AG08396 (cell line): ENCODE results near the gene C4BPA.

Experiments
- DNase-seq: peaks from one replicate; pipeline ENCODE4 v3.0.0; 2012; ENCODE audit warnings: low spot score, mixed read lengths

The C4BPA gene

GRCh38 chr1:207077470-207078377 is 26.3 kb upstream of the C4BPA start:
- peak; percentile 69 for DNase-seq

- DNase-seq, result no peak
Measured at GRCh38 chr1:207078578-207079132, 25.4 kb upstream of the C4BPA start.

GRCh38 chr1:207079706-207080241 is 24.3 kb upstream of the C4BPA start:
- no peak for DNase-seq

- DNase-seq, result no peak
Measured at GRCh38 chr1:207081088-207081487, 22.9 kb upstream of the C4BPA start.

GRCh38 chr1:207081806-207082205 is 22.2 kb upstream of the C4BPA start:
- no peak for DNase-seq

GRCh38 chr1:207084232-207084631 is 19.8 kb upstream of the C4BPA start:
- no peak for DNase-seq

GRCh38 chr1:207084701-207085180 is 19.3 kb upstream of the C4BPA start:
- peak; percentile 45 for DNase-seq

GRCh38 chr1:207085887-207086286 is 18.1 kb upstream of the C4BPA start:
- no peak for DNase-seq

- DNase-seq, result no peak
Measured at GRCh38 chr1:207088161-207088560, 15.9 kb upstream of the C4BPA start.

- DNase-seq, result no peak
Measured at GRCh38 chr1:207088701-207089626, 15.1 kb upstream of the C4BPA start, which contains the start of gene C4BPB. C4BPB (plus strand) TSS chr1:207088860; CDS start chr1:207089532, 672 bp downstream.

GRCh38 chr1:207089627-207090355 is 14.2 kb upstream of the C4BPA start:
- DNase-seq, result no peak

GRCh38 chr1:207091200-207091908 is 12.7 kb upstream of the C4BPA start:
- DNase-seq, result no peak

GRCh38 chr1:207093944-207094343 is 10.1 kb upstream of the C4BPA start:
- no peak for DNase-seq

- DNase-seq, result no peak
Measured at GRCh38 chr1:207097871-207098324, 6.1 kb upstream of the C4BPA start.

GRCh38 chr1:207101720-207102119 is 2.3 kb upstream of the C4BPA start:
- DNase-seq, result no peak

GRCh38 chr1:207102146-207102545 is 1.9 kb upstream of the C4BPA start:
- DNase-seq, result no peak

GRCh38 chr1:207102659-207103058 is 1.4 kb upstream of the C4BPA start:
- DNase-seq, result no peak

- no peak for DNase-seq
Measured at GRCh38 chr1:207109004-207109403, 5.0 kb downstream of the C4BPA start.

GRCh38 chr1:207112616-207113296 is 8.7 kb downstream of the C4BPA start:
- no peak for DNase-seq

- no peak for DNase-seq
Measured at GRCh38 chr1:207115269-207115668, 11.2 kb downstream of the C4BPA start.
